ENCODE data around the gene RPL7L1. TPM values are rescaled to one million over a fixed set of nuclear protein-coding genes. Genes with fewer than 3 reads are reported as not detected.

RPL7L1 gene
- 179 TPM in 2 replicates for total RNA-seq

DNA sequence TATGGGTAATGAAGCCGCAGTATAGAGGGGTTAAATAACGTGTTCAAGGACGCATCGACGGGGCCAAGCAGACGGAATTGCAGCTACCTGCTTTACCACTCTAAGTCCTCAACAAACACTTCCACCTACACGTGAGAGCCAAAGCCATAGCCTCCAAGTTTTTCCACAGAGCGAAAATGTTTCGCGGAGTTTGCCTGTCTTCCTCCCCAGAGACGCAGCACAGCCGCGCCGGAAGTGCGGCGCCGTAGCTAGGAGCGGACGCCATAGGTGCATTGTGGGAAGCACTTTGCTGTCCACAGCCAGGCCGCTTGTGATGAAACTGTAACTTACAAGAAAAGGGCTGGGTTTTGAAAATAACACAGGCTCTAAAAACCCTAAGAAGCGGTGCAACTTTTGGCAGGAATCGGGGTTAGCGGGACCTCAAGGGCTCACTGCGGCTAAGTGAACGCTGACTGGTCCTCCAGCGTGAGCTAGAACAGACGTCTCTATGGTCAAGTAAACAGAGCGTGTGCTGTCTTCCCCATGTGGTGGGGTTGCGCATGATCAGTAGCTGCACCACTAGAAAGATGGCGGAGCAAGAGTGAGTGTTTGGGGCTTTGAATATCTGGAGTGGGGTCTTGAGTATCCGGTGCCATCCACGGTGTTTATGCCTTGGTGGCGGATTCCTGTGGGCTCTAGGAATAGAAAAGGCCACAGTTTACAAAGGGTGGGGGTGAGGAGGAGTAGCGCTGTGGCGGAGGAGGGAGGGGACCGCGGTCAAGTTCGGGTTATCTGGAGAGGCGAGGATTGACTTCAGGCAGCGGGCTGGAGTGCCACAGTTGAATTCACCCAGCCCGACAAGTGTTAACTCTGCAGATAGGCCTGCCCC lies at the start of gene RPL7L1:
RPL7L1 (plus strand) TSS at position 245 of the 868 bp plus-strand sequence; CDS start at position 540, 295 bp downstream.
- no peaks in the 10 kb centered on the region for H3K27me3 Mint-ChIP-seq (ENCODE audit: insufficient read depth)
- H3K9me3 Mint-ChIP-seq, result no peaks in the 10 kb centered on the region
- H3K4me3 Mint-ChIP-seq, result peak within 1 kb of the TSS; percentile 96
- peaks cover 30% of the 10 kb centered on the region for H3K4me1 Mint-ChIP-seq (ENCODE audit: low read depth)
- H3K27ac Mint-ChIP-seq, result peak within 1 kb of the TSS; percentile 97
- intact Hi-C loops (cut with micrococcal nuclease), result loop anchor here (1.0 kb wide), 8 partner anchors 11 to 489 kb away; partner anchors contain the start of genes BICRAL, CNPY3, PEX6 and TBCC
- H3K36me3 Mint-ChIP-seq (ENCODE audit: low read depth), result peaks cover 19% of the 10 kb centered on the region
- peak; percentile 82 for DNase-seq (ENCODE audit: low spot score)

DNA sequence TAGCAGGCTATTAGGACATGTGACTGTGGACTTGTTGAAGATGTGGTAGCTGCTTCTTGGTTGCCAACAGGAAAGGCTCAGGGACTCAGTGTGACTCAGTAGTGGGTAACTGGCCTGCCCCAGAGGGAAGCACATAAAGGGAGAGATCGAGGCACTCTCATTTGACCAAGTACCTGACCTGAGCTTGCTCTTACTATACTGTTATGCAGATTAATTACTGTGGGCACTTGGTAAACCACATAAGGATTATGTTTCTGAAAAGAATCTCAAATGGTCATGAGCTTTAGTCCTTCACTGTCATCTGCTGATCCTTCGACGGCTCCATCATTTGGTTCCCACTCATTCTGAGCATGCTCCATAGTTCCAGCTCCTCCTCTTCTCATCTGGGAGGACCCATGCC lies 48.2 kb upstream of the RPL7L1 start:
- Mint-ChIP-seq H3K4me1 (ENCODE audit: low read depth) (no peaks in the 10 kb centered on the region), H3K27ac (no peak overlapping the region), H3K27me3 (ENCODE audit: insufficient read depth) (no peaks in the 10 kb centered on the region), H3K9me3 (no peaks in the 10 kb centered on the region), H3K4me3 (no peak overlapping the region), H3K36me3 (ENCODE audit: low read depth) (peaks cover 34% of the 10 kb centered on the region)
- intact Hi-C loops (cut with micrococcal nuclease), result no loop called here
- DNase-seq (ENCODE audit: low spot score), result no peak

DNA sequence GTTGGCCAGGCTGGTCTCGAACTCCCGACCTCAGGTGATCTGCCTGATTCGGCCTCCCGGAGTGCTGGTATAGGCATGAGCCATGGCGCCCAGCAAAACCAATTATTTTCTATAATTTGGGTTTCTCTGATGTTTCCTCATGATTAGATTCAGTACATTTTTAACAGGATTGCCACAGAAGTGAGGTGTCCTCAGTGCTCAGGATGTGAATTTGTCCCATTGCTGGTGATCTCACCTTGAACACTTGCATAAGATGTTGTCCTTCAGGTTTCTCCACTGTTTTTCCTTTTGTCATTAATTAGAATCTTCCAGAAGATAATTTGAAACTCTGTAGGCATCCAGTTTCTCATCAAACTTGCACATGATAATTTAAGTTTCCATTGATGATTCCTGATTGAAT lies 45.4 kb upstream of the RPL7L1 start:
- peaks cover 16% of the 10 kb centered on the region for H3K36me3 Mint-ChIP-seq (ENCODE audit: low read depth)
- no peak overlapping the region for H3K4me3 Mint-ChIP-seq
- no peak overlapping the region for H3K27ac Mint-ChIP-seq
- no peaks in the 10 kb centered on the region for H3K27me3 Mint-ChIP-seq (ENCODE audit: insufficient read depth)
- H3K9me3 Mint-ChIP-seq, result no peaks in the 10 kb centered on the region
- no peak for DNase-seq (ENCODE audit: low spot score)
- intact Hi-C loops (cut with micrococcal nuclease), result no loop called here
- no peaks in the 10 kb centered on the region for H3K4me1 Mint-ChIP-seq (ENCODE audit: low read depth)

DNA sequence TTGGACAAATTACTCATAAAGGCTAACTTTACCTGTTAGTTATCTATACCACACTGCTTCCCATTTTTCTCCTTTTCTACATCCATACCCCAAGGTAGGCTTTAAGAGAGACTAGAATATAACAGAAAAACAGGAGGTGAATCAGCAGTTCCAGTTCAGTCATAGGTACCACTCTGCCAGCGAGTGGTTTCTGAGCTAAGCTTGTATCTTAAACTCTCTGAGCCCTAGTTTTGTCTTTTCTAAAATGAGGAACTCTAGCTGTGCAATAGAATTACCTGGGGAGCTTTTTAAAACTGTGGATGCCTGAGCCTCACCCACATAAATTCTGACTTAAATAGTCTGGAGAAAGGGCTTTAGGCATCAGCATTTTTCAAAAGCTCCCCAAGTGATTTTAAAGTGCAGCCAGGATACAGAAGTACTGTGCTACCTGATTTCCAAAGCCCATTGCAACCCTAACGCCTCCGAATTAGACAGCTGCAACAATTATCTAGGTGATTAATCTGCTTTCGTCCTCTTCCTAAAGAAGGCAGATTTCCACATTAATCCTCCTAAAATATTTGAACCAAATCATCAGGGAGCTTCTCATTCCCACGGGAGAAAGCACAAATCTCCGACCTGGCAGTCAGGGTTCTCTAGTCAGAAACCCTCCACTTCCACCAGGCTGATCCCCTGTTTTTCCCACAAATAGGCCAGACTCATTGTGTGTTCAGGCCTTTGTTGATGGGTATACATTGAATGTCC lies 37.4 kb upstream of the RPL7L1 start:
- no peak overlapping the region for H3K27ac Mint-ChIP-seq
- H3K9me3 Mint-ChIP-seq, result no peaks in the 10 kb centered on the region
- no peak overlapping the region for H3K4me3 Mint-ChIP-seq
- H3K27me3 Mint-ChIP-seq (ENCODE audit: insufficient read depth), result no peaks in the 10 kb centered on the region
- intact Hi-C loops (cut with micrococcal nuclease), result loop anchor here (5.0 kb wide), 1 partner anchor 60 kb away; the partner anchor contains the start of gene BICRAL
- H3K4me1 Mint-ChIP-seq (ENCODE audit: low read depth), result peaks cover 4% of the 10 kb centered on the region
- no peak for DNase-seq (ENCODE audit: low spot score)
- peaks cover 13% of the 10 kb centered on the region for H3K36me3 Mint-ChIP-seq (ENCODE audit: low read depth)

DNA sequence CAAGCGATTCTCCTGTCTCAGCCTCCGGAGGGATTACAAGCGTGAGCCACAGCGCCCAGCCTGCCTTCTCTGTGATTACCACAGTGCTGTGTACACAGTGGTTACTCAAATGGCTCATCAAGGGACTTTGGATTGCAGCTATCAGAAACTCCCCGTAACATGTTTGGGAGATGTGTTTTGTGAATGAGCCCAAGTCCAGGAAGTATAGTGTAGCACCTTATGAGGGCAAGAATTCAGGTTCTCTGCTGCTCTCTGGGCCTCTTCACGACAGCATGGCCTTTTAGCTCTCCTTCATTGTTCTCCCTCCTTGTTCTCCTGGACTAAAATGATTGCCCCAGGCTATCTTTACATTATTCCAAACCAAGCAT lies 34.1 kb upstream of the RPL7L1 start:
- Mint-ChIP-seq H3K9me3 (no peaks in the 10 kb centered on the region), H3K27me3 (ENCODE audit: insufficient read depth) (no peaks in the 10 kb centered on the region), H3K4me3 (no peak overlapping the region), H3K27ac (no peak overlapping the region), H3K4me1 (ENCODE audit: low read depth) (peaks cover 4% of the 10 kb centered on the region), H3K36me3 (ENCODE audit: low read depth) (peaks cover 13% of the 10 kb centered on the region)
- DNase-seq (ENCODE audit: low spot score), result no peak
- intact Hi-C loops (cut with micrococcal nuclease), result no loop called here

DNA sequence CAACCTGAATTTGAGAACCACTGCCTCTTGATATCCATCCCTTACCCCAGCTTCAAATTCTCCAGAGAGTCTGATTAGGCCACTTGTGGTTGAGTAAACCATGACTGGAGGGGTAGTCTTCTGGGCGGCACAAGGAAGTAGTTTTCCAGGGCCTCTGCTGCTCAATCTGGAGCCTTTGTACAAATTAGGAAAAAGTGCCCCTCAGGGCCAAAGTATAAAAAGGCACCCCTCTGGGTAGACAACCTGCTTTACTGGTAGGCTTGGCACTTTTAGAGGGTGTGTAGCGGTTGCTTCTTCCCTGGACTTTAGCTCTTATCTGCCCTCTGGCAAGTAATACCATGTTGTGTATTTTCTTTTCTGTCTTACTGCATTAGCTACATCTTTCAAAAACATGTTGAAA lies 32.9 kb upstream of the RPL7L1 start:
- H3K9me3 Mint-ChIP-seq, result no peaks in the 10 kb centered on the region
- no peak for DNase-seq (ENCODE audit: low spot score)
- peaks cover 4% of the 10 kb centered on the region for H3K4me1 Mint-ChIP-seq (ENCODE audit: low read depth)
- peaks cover 11% of the 10 kb centered on the region for H3K36me3 Mint-ChIP-seq (ENCODE audit: low read depth)
- intact Hi-C loops (cut with micrococcal nuclease), result no loop called here
- H3K27ac Mint-ChIP-seq, result no peak overlapping the region
- H3K27me3 Mint-ChIP-seq (ENCODE audit: insufficient read depth), result no peaks in the 10 kb centered on the region
- H3K4me3 Mint-ChIP-seq, result no peak overlapping the region

DNA sequence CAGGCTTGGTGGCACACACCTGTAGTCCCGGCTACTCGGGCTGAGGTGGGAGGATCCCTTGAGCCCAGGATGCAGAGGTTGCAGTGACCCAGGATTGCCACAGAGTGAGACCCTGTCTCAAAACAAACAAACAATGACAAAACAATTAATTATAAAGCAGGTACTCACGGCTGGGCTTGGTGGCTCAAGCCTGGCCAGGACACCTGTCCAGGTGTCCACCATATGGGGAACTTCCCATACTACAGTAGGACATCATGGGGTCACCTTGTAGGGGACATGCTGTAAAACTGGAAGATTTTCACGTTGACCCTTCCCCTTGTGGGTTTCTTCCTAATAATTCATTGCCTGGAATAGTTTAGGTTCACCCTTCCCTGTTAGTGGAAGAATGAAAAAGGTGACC lies 30.7 kb upstream of the RPL7L1 start:
- H3K27ac Mint-ChIP-seq, result no peak overlapping the region
- no peaks in the 10 kb centered on the region for H3K27me3 Mint-ChIP-seq (ENCODE audit: insufficient read depth)
- H3K36me3 Mint-ChIP-seq (ENCODE audit: low read depth), result peaks cover 7% of the 10 kb centered on the region
- no peak for DNase-seq (ENCODE audit: low spot score)
- intact Hi-C loops (cut with micrococcal nuclease), result no loop called here
- H3K4me3 Mint-ChIP-seq, result no peak overlapping the region
- no peaks in the 10 kb centered on the region for H3K9me3 Mint-ChIP-seq
- H3K4me1 Mint-ChIP-seq (ENCODE audit: low read depth), result peaks cover 4% of the 10 kb centered on the region

DNA sequence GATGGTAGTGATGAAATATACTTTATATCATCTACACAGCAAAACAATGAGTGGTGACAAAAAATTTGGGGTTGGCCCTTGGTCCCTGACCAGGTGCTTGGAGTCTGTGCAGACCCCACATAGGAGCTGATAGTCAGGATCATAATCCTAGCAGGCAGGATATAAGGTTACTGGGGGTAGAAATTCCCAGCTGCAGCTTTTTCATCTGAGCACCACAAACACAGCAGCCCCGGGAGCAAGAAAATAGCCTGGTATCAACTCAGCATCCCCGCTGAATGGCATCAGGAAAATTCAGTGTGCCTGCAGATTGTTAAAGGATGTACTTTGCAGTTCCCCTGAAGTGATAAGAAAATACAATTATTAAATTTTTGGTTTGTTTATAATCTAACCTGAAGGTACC lies 27.8 kb upstream of the RPL7L1 start:
- no peaks in the 10 kb centered on the region for H3K27me3 Mint-ChIP-seq (ENCODE audit: insufficient read depth)
- H3K9me3 Mint-ChIP-seq, result no peaks in the 10 kb centered on the region
- peaks cover 3% of the 10 kb centered on the region for H3K36me3 Mint-ChIP-seq (ENCODE audit: low read depth)
- no peaks in the 10 kb centered on the region for H3K4me1 Mint-ChIP-seq (ENCODE audit: low read depth)
- no peak for DNase-seq (ENCODE audit: low spot score)
- no peak overlapping the region for H3K4me3 Mint-ChIP-seq
- no peak overlapping the region for H3K27ac Mint-ChIP-seq
- intact Hi-C loops (cut with micrococcal nuclease), result no loop called here

DNA sequence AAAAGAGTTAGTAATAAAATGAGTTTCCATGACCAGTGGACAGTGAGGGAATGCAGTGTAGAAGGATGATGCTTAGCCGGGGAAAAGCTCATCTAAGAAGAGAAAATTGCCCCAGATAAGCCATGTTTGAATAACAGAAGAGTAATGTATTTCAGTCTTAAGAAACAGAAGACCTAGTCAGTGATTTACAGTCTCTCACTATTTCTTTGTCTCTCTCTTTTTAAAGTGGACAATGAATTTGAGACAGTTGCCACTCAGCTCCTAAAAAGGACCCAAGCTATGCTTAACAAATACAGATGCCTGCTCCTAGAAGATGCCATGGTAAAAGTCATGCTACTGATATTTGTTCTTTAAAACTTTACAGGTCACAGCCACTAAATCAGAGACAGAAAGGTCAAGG lies 19.4 kb upstream of the RPL7L1 start:
- no peak overlapping the region for H3K27ac Mint-ChIP-seq
- no peaks in the 10 kb centered on the region for H3K27me3 Mint-ChIP-seq (ENCODE audit: insufficient read depth)
- intact Hi-C loops (cut with micrococcal nuclease), result no loop called here
- DNase-seq (ENCODE audit: low spot score), result no peak
- no peak overlapping the region for H3K4me3 Mint-ChIP-seq
- H3K4me1 Mint-ChIP-seq (ENCODE audit: low read depth), result no peaks in the 10 kb centered on the region
- no peaks in the 10 kb centered on the region for H3K9me3 Mint-ChIP-seq
- peaks cover 27% of the 10 kb centered on the region for H3K36me3 Mint-ChIP-seq (ENCODE audit: low read depth)

DNA sequence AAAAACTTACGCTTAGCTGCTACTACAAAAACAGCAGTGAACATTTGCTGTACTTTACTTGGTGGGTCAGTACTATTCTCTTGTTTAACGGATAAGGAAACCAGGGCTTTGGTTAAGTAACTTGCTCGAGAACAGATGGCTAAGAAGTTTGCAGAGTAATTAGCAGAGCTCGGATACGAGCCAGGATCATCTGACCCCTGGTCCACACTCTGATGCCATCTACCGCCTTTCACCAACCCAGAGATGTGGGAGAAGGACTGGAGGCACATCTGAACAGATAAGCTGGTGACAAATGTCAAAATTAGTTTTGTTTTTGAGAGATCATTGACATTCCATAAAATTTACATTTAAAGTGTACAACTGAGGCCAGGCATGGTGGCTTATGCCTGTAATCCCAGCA lies 18.9 kb upstream of the RPL7L1 start:
- Mint-ChIP-seq H3K27me3 (ENCODE audit: insufficient read depth) (no peaks in the 10 kb centered on the region), H3K27ac (no peak overlapping the region), H3K4me3 (no peak overlapping the region), H3K36me3 (ENCODE audit: low read depth) (peaks cover 27% of the 10 kb centered on the region), H3K4me1 (ENCODE audit: low read depth) (no peaks in the 10 kb centered on the region), H3K9me3 (no peaks in the 10 kb centered on the region)
- intact Hi-C loops (cut with micrococcal nuclease), result no loop called here
- no peak for DNase-seq (ENCODE audit: low spot score)

DNA sequence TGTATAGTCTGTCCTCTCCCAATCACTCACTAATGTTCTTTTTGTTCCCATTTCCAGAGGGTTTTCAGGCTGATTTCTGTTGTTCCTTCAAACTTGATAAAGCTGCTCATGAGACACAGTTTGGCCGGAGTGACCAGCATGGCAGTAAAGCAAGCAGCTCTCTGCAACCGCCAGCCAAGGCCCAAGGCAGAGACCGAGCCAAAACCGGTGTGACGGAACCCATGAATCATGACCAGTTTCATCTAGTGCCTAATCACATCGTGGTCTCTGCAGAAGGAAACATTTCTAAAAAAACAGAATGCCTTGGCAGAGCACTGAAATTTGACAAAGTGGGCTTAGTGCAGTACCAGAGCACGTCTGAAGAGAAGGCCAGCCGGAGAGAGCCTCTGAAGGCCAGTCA lies 14.8 kb upstream of the RPL7L1 start:
- Mint-ChIP-seq H3K4me1 (ENCODE audit: low read depth) (no peaks in the 10 kb centered on the region), H3K36me3 (ENCODE audit: low read depth) (peaks cover 28% of the 10 kb centered on the region), H3K27ac (no peak overlapping the region), H3K27me3 (ENCODE audit: insufficient read depth) (no peaks in the 10 kb centered on the region), H3K9me3 (no peaks in the 10 kb centered on the region), H3K4me3 (no peak overlapping the region)
- intact Hi-C loops (cut with micrococcal nuclease), result no loop called here
- DNase-seq (ENCODE audit: low spot score), result no peak

DNA sequence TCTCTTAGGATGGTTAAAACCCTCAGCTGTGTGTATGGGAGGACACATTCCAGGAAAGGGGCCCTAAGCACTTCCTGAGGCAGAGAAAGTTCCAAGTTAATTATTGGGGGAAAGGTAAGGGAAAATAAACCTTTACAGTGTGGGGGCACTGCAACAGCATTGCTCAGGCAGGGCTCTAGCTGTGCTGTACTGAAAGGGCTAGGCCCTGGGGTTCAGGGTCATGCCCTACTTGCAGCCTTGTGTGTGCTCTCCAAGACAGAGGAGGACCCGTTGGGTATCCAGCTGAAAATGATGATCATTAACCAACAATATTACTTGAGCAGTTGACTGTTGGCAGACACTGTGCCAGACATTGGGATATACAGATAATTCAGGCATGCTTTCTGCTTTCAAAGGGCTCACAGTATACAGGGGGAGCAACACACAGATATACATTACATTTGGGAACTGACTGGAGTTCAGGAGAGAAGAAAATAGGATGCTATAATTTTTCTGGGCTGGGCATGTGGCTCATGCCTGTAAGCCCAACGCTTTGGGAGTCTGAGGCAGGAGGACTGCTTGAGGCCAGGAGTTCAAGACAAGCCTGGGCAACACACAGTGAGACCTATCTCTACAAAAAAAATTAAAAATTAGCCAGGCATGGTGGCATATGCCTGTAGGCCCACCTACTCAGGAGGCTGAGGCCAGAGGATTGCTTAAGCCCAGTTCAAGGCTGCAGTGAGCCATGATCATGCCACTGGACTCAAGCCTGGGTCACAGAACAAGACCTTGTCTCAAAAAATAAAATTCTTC lies 9.1 kb upstream of the RPL7L1 start:
- Mint-ChIP-seq H3K27me3 (ENCODE audit: insufficient read depth) (no peaks in the 10 kb centered on the region), H3K4me1 (ENCODE audit: low read depth) (no peaks in the 10 kb centered on the region), H3K36me3 (ENCODE audit: low read depth) (peaks cover 12% of the 10 kb centered on the region), H3K27ac (no peak overlapping the region), H3K9me3 (no peaks in the 10 kb centered on the region), H3K4me3 (no peak overlapping the region)
- intact Hi-C loops (cut with micrococcal nuclease), result no loop called here
- no peak for DNase-seq (ENCODE audit: low spot score)

DNA sequence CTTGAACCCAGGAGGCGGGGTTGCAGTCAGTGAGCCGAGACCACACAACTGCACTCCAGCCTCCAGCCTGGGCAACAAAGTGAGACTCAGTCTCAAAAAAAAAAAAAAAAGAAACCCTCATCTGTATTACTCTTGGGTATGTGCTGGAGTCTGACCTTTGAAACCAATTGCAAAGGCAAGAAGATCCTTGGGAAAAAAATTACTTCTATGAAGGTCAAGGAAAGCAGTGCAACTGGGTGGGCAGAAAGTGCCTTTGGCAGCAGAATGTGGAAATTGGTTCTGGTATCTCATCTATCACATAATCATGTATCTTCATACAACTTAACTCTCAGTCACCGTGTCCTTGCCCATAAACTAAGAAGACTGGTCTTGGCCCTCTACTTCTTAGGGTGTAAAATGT lies 7.7 kb upstream of the RPL7L1 start:
- no peaks in the 10 kb centered on the region for H3K9me3 Mint-ChIP-seq
- H3K4me1 Mint-ChIP-seq (ENCODE audit: low read depth), result no peaks in the 10 kb centered on the region
- intact Hi-C loops (cut with micrococcal nuclease), result no loop called here

More for the DNA sequence above, 7.7 kb upstream of the RPL7L1 start:
- no peak for DNase-seq (ENCODE audit: low spot score)
- Mint-ChIP-seq H3K27ac (no peak overlapping the region), H3K36me3 (ENCODE audit: low read depth) (peaks cover 9% of the 10 kb centered on the region), H3K4me3 (no peak overlapping the region), H3K27me3 (ENCODE audit: insufficient read depth) (no peaks in the 10 kb centered on the region)
